Neural cell (in vitro differentiated cells): ENCODE results near the gene AFAP1. TPM values are rescaled to one million over a fixed set of nuclear protein-coding genes. Genes with fewer than 3 reads are reported as not detected.

Experiments used
- H2AFZ ChIP-seq: fragments of 200-600, 300-800 bp; sonication (generic), shearing (Covaris generic); 2 replicates; pipeline ENCODE4 v1.6.0; 2014; ENCODE audit warnings: low read depth, mild to moderate bottlenecking, antibody characterized with exemption, low read length, moderate library complexity
- H3F3A ChIP-seq: fragments of 200-600 bp; shearing (Covaris generic); 2 replicates; pipeline ENCODE4 v1.6.1; 2016; ENCODE audit warnings: mild to moderate bottlenecking, moderate library complexity, mixed read lengths, antibody characterized with exemption, low read length; ENCODE audit not compliant: insufficient read depth, poor library complexity, severe bottlenecking
- H3K27ac ChIP-seq: fragments of 200-600, 300-800 bp; sonication (generic), shearing (Covaris generic); 2 replicates; pipeline ENCODE4 v1.5.1; 2014; ENCODE audit warnings: mild to moderate bottlenecking, low read length, moderate library complexity
- H3K27me3 ChIP-seq: fragments of 300-800, 200-600 bp; sonication (generic), shearing (Covaris generic); 2 replicates; pipeline ENCODE4 v1.6.0; 2014; ENCODE audit warnings: mild to moderate bottlenecking, low read depth, low read length, moderate library complexity; ENCODE audit not compliant: insufficient read depth
- H3K36me3 ChIP-seq: fragments of 300-800, 200-600 bp; sonication (generic), shearing (Covaris generic); 2 replicates; pipeline ENCODE4 v1.5.1; 2014; ENCODE audit warnings: mild to moderate bottlenecking, antibody characterized with exemption, low read length, moderate library complexity; ENCODE audit not compliant: insufficient read depth
- H3K4me2 ChIP-seq: fragments of 300-800, 200-600 bp; sonication (generic), shearing (Covaris generic); 2 replicates; pipeline ENCODE4 v1.6.0; 2014; ENCODE audit warnings: mild to moderate bottlenecking, low read length
- H3K4me3 ChIP-seq: fragments of 300-800, 200-600 bp; sonication (generic), shearing (Covaris generic); 2 replicates; pipeline ENCODE4 v1.5.1; 2014; ENCODE audit warnings: mild to moderate bottlenecking, low read length, moderate library complexity
- H3K79me2 ChIP-seq: fragments of 200-600 bp; shearing (Covaris generic); replicated peaks from 2 replicates; pipeline ENCODE4 v1.6.0; 2014; ENCODE audit warnings: mild to moderate bottlenecking, low read length, moderate library complexity; ENCODE audit not compliant: insufficient read depth
- H3K9ac ChIP-seq: fragments of 300-800, 200-600 bp; sonication (generic), shearing (Covaris generic); 2 replicates; pipeline ENCODE4 v1.6.1; 2016; ENCODE audit warnings: mild to moderate bottlenecking, low read length, mixed read lengths
- H3K9me2 ChIP-seq: fragments of 200-600 bp; shearing (Covaris generic); 2 replicates; pipeline ENCODE4 v1.6.1; 2016; ENCODE audit warnings: mild to moderate bottlenecking, low read length, mixed read lengths; ENCODE audit not compliant: insufficient read depth
- H3K9me3 ChIP-seq: fragments of 200-600, 300-800 bp; sonication (generic), shearing (Covaris generic); 2 replicates; pipeline ENCODE4 v1.6.1; 2016; ENCODE audit warnings: mild to moderate bottlenecking, mixed run types, low read length, moderate library complexity, mixed read lengths
- H4K20me1 ChIP-seq: fragments of 200-600 bp; shearing (Covaris generic); 2 replicates; pipeline ENCODE4 v1.6.1; 2016; ENCODE audit warnings: mild to moderate bottlenecking, mixed run types; ENCODE audit not compliant: insufficient read depth
- CTCF ChIP-seq: fragments of 450-650 bp; IDR thresholded peaks from 2 replicates; pipeline ENCODE4 v1.5.1; 2014; ENCODE audit warnings: antibody characterized with exemption, mild to moderate bottlenecking, moderate library complexity; ENCODE audit not compliant: poor library complexity, severe bottlenecking
- EP300 ChIP-seq: fragments of 450-650 bp; conservative IDR thresholded peaks from 2 replicates; pipeline ENCODE4 v1.6.1; 2014; ENCODE audit warnings: antibody characterized with exemption, mild to moderate bottlenecking, moderate library complexity; ENCODE audit not compliant: poor library complexity, severe bottlenecking
- EZH2 ChIP-seq: fragments of 200-600, 300-800 bp; shearing (Covaris generic), sonication (generic); IDR thresholded peaks from 2 replicates; pipeline ENCODE4 v1.6.1; 2014; ENCODE audit warnings: antibody characterized with exemption, low read length, borderline replicate concordance, mild to moderate bottlenecking; ENCODE audit not compliant: insufficient read depth, poor library complexity, severe bottlenecking
- MXI1 ChIP-seq: fragments of 450-650 bp; conservative IDR thresholded peaks from 2 replicates; pipeline ENCODE4 v1.6.1; 2014; ENCODE audit warnings: antibody characterized with exemption, mild to moderate bottlenecking; ENCODE audit not compliant: poor library complexity, severe bottlenecking
- POLR2AphosphoS5 ChIP-seq: IDR thresholded peaks from 2 replicates; pipeline ENCODE4 v1.6.1; 2012
- RAD21 ChIP-seq: fragments of 450-650 bp; conservative IDR thresholded peaks from 2 replicates; pipeline ENCODE4 v1.6.1; 2014; ENCODE audit warnings: antibody characterized with exemption, mild to moderate bottlenecking, moderate library complexity
- SMC3 ChIP-seq: fragments of 450-650 bp; conservative IDR thresholded peaks from 2 replicates; pipeline ENCODE4 v1.6.1; 2014; ENCODE audit warnings: antibody characterized with exemption, mild to moderate bottlenecking, moderate library complexity; ENCODE audit not compliant: poor library complexity
- TAF1 ChIP-seq: IDR thresholded peaks from 2 replicates; pipeline ENCODE4 v1.6.1; 2012; ENCODE audit warnings: low read depth
- polyA plus RNA-seq: library from polyadenylated mRNA; depleted of rRNA; stranded (reverse); fragments of >200 nt; gene quantifications from 2 replicates; pipeline ENCODE4 v1.2.3, GENCODE V29; 2014
- TF ChIP-seq, protein P1 (sequence below): IDR thresholded peaks from 2 replicates; pipeline ENCODE4 v1.6.1; 2012; ENCODE audit warnings: borderline replicate concordance

Gene AFAP1
- polyA plus RNA-seq, 1 donor from 2014 or later = 38.9 TPM

GRCh38 chr4:7800410-7800809, 139.3 kb downstream of the AFAP1 start:
- Histone ChIP-seq H3K9me3 (no peaks in the 10 kb centered on the region), H3K9ac (no peak overlapping the region), H4K20me1 (no peaks in the 10 kb centered on the region), H3K36me3 (peaks cover 8% of the 10 kb centered on the region), H3K4me3 (no peak overlapping the region), H3K27me3 (no peaks in the 10 kb centered on the region), H3K4me2 (no peak overlapping the region), H3F3A (no peaks in the 10 kb centered on the region), H3K79me2 (no peaks in the 10 kb centered on the region), H2AFZ (no peak overlapping the region), H3K27ac (no peak overlapping the region), H3K9me2 (no peaks in the 10 kb centered on the region)
- TF ChIP-seq SMC3 (no peak), EP300 (no peak), POLR2AphosphoS5 (no peak)
- TF ChIP-seq, protein P1, sequence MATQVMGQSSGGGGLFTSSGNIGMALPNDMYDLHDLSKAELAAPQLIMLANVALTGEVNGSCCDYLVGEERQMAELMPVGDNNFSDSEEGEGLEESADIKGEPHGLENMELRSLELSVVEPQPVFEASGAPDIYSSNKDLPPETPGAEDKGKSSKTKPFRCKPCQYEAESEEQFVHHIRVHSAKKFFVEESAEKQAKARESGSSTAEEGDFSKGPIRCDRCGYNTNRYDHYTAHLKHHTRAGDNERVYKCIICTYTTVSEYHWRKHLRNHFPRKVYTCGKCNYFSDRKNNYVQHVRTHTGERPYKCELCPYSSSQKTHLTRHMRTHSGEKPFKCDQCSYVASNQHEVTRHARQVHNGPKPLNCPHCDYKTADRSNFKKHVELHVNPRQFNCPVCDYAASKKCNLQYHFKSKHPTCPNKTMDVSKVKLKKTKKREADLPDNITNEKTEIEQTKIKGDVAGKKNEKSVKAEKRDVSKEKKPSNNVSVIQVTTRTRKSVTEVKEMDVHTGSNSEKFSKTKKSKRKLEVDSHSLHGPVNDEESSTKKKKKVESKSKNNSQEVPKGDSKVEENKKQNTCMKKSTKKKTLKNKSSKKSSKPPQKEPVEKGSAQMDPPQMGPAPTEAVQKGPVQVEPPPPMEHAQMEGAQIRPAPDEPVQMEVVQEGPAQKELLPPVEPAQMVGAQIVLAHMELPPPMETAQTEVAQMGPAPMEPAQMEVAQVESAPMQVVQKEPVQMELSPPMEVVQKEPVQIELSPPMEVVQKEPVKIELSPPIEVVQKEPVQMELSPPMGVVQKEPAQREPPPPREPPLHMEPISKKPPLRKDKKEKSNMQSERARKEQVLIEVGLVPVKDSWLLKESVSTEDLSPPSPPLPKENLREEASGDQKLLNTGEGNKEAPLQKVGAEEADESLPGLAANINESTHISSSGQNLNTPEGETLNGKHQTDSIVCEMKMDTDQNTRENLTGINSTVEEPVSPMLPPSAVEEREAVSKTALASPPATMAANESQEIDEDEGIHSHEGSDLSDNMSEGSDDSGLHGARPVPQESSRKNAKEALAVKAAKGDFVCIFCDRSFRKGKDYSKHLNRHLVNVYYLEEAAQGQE = no peak

DNA sequence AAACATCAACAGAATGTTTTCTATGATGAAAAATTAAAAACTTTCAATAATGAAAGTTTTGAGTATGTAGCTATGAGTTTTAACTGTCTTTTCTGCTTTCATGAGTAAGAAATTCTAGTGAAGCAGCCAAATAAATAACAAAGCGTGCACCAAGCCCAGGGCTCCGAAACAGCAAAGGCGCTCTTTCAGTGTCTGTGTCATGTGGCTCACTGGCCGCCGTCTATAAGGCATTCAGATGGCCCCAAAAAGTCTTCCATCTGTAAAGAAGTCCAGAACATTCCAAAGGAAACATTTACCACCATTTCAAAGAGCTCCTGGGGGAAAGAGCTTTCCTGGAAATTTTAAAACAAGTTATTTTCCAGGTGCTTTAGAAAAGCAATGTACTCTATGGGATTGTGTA, 139.9 kb downstream of the AFAP1 start:
- no peak overlapping the region for H3K4me3 ChIP-seq
- H3K9me3 ChIP-seq = no peaks in the 10 kb centered on the region
- no peaks in the 10 kb centered on the region for H3F3A ChIP-seq
- H2AFZ ChIP-seq = no peak overlapping the region
- no peak overlapping the region for H3K9ac ChIP-seq
- peaks cover 8% of the 10 kb centered on the region for H3K36me3 ChIP-seq
- H3K27ac ChIP-seq = no peak overlapping the region
- no peaks in the 10 kb centered on the region for H3K27me3 ChIP-seq
- H3K4me2 ChIP-seq = no peak overlapping the region
- TF ChIP-seq, protein P1 = no peak
- TF ChIP-seq POLR2AphosphoS5 (no peak), MXI1 (no peak), EP300 (no peak), TAF1 (no peak), EZH2 (no peak), CTCF (no peak), SMC3 (no peak), RAD21 (no peak)
- H4K20me1 ChIP-seq = no peaks in the 10 kb centered on the region
- H3K79me2 ChIP-seq = no peaks in the 10 kb centered on the region
- H3K9me2 ChIP-seq = no peaks in the 10 kb centered on the region
